ENCODE measurements around the gene RNPEPL1.

GRCh38 chr2:240568678-240569522 lies 616 bp downstream of the RNPEPL1 start:
- TF ChIP-seq, protein P1, sequence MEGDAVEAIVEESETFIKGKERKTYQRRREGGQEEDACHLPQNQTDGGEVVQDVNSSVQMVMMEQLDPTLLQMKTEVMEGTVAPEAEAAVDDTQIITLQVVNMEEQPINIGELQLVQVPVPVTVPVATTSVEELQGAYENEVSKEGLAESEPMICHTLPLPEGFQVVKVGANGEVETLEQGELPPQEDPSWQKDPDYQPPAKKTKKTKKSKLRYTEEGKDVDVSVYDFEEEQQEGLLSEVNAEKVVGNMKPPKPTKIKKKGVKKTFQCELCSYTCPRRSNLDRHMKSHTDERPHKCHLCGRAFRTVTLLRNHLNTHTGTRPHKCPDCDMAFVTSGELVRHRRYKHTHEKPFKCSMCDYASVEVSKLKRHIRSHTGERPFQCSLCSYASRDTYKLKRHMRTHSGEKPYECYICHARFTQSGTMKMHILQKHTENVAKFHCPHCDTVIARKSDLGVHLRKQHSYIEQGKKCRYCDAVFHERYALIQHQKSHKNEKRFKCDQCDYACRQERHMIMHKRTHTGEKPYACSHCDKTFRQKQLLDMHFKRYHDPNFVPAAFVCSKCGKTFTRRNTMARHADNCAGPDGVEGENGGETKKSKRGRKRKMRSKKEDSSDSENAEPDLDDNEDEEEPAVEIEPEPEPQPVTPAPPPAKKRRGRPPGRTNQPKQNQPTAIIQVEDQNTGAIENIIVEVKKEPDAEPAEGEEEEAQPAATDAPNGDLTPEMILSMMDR (IDR thresholded peaks at IDR 0.05), result no peak
- TF ChIP-seq POLR2A (IDR thresholded peaks at IDR 0.05), result no peak

Measured in lower leg skin (tissue), 3 donors.